ENCODE data around the gene NIPBL.
A peak's percentile ranks its signal among the peaks of the same experiment; 100 is the strongest.
"Not testable (repeated sequence)": the region's sequence is repeated elsewhere in the genome, so short reads cannot be mapped to it uniquely, and the experiment has no call there.

Gene NIPBL

GRCh38 chr5:36950586-36951457 lies 74.3 kb downstream of the NIPBL start:
- DNase-seq: no peak

GRCh38 chr5:36953043-36953442 lies 76.5 kb downstream of the NIPBL start:
- DNase-seq: no peak

- DNase-seq: no peak
These were observed 81.5 kb downstream of the NIPBL start for GRCh38 chr5:36957953-36958537.

GRCh38 chr5:36958612-36959011 lies 82.0 kb downstream of the NIPBL start:
- DNase-seq: no peak

- DNase-seq: no peak
These were observed 88.6 kb downstream of the NIPBL start for GRCh38 chr5:36965179-36965578.

- no peak for DNase-seq
These were observed 93.3 kb downstream of the NIPBL start for GRCh38 chr5:36969700-36970395.

- DNase-seq: no peak
These were observed 101.6 kb downstream of the NIPBL start for GRCh38 chr5:36978196-36978595.

- DNase-seq: peak; percentile 30
These were observed 105.6 kb downstream of the NIPBL start for GRCh38 chr5:36982146-36982545.

- no peak for DNase-seq
These were observed 108.8 kb downstream of the NIPBL start for GRCh38 chr5:36985387-36985786.

- DNase-seq: no peak
These were observed 111.8 kb downstream of the NIPBL start for GRCh38 chr5:36988396-36988795.

GRCh38 chr5:36998578-36998977 lies 122.0 kb downstream of the NIPBL start:
- no peak for DNase-seq

- no peak for DNase-seq
These were observed 125.7 kb downstream of the NIPBL start for GRCh38 chr5:37002176-37002751.

- DNase-seq: no peak
These were observed 128.7 kb downstream of the NIPBL start for GRCh38 chr5:37005252-37005651.

- DNase-seq: no peak
These were observed 129.5 kb downstream of the NIPBL start for GRCh38 chr5:37005946-37006540.

- DNase-seq: not testable (repeated sequence)
These were observed 136.6 kb downstream of the NIPBL start for GRCh38 chr5:37013181-37013580.

- DNase-seq: no peak
These were observed 137.8 kb downstream of the NIPBL start for GRCh38 chr5:37014321-37014720.

- no peak for DNase-seq
These were observed 139.5 kb downstream of the NIPBL start for GRCh38 chr5:37015795-37016666.

- no peak for DNase-seq
These were observed 152.3 kb downstream of the NIPBL start for GRCh38 chr5:37028910-37029309.

- DNase-seq: no peak
These were observed 152.9 kb downstream of the NIPBL start for GRCh38 chr5:37029436-37029835.

GRCh38 chr5:37034955-37035354 lies 158.4 kb downstream of the NIPBL start:
- no peak for DNase-seq

- no peak for DNase-seq
These were observed 161.3 kb downstream of the NIPBL start for GRCh38 chr5:37037840-37038239.

GRCh38 chr5:37039824-37040223 lies 163.3 kb downstream of the NIPBL start:
- DNase-seq: no peak

Data from NCI-H524 treated with DMSO at 0.1 percent for 48 hours (cell line).